Kasumi-1 (cell line): ENCODE data around the gene TAF6.

Source experiments
- DNase-seq, 2 experiments: peaks; one replicate each; lab custom pipeline; 2025; lab: John Stamatoyannopoulos, UW

TAF6 gene

GRCh38 chr7:100119072-100119969 lies at the start of gene TAF6, which contains the start of gene CNPY4:
Gene TAF6 (minus strand): TSS chr7:100119358. CDS start chr7:100114209, 5,149 bp downstream.
Gene CNPY4 (plus strand): TSS chr7:100119634. CDS start chr7:100119745, 111 bp downstream.
- peak; percentile 91 to 92 for DNase-seq

DNA sequence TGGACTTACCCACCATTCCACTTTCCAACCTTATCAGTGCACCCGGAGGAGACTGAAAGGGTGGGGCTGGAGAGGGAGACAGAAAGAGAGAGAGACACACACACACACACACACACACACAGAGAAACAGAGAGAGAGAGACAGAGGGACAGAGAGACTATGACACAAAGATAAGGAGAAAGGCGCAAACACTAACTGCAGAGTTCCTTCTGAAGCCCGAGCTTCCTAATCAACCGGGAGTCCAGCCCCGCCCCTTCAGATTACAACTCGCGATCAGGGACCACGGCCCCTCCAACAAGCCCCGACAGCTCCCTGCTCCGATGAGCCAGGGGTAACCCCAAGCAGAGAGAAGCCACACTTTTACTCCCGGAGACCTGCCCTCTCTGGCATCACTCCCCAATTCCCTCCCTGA lies 48.8 kb upstream of the TAF6 start:
- peak in 1 of 2 experiments; percentile 14 for DNase-seq

DNA sequence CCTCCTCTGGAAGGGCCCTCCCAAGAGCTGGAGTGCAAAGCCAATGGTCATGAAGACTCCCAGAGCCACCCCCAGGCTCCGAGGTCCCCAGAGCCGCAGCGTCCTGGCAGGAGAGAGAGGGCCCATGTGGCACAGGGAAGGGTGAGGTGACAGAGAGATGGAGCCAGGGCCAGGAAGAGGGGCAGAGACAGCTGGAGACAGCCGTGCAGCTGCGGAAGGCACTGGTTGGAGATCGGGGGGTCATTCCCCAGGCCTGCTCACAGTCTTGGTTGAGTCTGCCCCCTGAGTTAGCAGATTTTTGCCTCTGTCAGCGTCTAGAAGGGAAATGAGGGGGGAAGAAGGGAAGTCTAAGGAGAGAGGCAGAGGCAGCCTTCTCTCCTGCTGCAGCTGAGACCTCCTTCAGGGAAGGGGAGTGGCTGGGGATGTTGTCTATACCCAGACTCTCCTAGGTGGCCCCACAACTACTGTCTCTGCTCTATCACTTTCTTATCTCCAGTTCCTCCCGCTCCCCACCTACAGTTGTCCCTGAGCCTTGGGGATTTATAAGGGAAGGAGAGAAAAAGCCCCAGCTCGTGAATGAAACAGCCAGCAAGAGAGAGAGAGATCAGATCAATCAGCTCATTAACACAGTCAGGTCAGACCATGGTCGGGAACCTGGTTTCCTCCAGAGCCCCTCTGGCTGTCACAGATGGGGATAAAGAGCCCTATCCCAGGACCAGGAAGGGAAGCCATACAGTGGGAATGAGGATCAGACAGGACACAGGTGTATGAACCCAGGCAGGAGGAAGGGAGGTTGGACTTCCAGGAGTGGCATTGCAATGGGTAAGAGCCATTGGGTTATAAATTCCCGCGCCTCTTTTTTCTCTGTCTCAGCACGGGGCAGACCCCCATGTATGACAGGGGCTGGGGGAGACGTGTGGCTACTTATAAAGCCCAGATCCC lies 48.1 kb upstream of the TAF6 start:
- peak in 1 of 2 experiments; percentile 8 for DNase-seq

GRCh38 chr7:100166317-100166940 lies 47.3 kb upstream of the TAF6 start:
- no peak for DNase-seq

GRCh38 chr7:100163871-100164270 lies 44.7 kb upstream of the TAF6 start:
- no peak for DNase-seq

- no peak for DNase-seq
Measured at GRCh38 chr7:100163006-100163531, 43.9 kb upstream of the TAF6 start.

DNA sequence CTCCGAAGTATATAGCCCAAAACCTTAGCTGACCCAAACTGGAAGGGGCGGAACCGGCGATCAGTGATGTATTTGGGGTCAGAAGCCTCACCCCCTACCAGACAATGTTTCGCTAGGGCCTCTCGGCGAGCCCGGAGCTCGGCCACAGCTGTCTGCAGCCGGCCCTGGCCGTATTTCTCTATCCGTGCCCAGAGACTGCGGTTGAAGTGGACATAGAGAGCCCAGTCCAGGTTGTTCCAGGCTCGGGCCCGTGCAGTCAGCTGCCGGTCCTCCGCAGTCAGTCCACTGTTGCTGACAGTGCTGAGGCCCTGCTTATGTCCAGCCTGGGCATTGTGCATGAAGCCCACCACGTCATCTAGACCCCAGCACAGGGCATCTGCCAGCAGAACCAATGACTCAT lies 40.9 kb upstream of the TAF6 start:
- no peak for DNase-seq

DNA sequence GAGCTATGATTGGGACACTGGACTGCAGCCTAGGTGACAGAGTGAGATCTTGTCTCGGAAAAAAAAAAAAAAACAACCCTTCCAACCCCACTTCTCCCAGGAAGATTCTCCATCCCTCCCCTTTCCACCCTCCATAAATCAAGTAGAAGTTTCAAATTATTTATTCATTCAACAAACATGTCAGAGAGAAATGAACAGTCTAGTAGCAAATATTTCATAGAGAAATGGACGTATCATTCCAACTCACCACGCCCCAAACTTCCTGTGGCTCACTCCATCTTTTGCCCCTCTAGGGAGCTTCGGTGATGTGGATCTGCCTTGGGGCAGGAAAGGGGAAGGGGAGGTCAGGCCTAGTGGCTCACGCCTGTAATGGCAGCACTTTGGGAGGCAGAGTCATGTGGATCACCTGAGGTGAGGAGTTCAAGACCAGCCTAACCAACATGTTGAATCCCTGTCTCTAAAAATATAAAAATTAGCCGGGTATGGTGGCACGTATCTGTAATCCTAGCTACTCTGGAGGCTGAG lies 40.0 kb upstream of the TAF6 start:
- DNase-seq: peak in 1 of 2 experiments; percentile 14

DNA sequence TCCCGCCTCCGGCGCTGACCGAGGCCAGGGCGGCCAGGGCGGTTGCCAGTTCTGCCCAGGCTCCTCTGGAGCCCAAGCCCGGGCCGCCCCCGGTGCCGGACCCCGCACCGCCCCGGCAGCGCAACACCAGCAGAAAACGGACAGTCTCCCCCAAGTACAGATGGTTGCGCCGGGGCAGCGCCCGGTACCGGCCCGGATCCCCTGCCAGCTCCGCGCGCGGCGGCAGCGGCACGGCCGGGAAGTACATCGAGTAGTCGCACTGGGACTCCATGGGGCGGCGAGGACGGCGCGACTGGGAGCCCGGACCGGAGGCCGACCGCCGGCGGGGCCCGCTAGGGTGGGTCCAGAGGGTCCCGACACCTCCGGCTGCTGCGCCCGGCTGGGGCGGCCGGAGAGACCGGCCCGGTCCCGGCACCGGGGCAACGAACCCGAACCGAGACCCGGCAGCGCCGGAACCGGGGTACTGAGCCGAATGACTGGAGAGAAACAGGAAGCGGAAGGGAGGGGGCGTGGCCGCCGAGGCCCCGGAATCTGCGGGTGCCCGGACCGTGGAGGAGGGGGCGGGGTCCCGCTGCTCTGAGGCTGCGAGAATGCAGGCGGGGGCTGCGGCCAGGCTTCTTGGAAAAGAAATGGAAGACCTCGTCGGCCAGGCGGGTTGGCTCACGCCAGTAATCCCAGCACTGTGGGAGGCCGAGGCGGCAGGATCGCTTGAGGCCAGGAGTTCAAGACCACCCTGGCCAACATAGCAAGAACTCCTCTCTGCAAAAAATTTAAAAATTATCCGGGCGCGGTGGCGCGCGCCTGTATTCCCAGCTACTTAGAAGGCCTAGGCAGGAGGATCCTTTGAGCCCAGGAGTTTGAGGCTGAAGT lies 39.3 kb upstream of the TAF6 start, which contains the start of gene TRAPPC14:
TSS of gene TRAPPC14 (minus strand) at position 495 of the 870 bp plus-strand sequence. CDS start at position 271, 224 bp downstream.
- DNase-seq: peak; percentile 81 to 82

- peak in 1 of 2 experiments; percentile 7 for DNase-seq
Measured at GRCh38 chr7:100157334-100158228, 38.4 kb upstream of the TAF6 start.

DNA sequence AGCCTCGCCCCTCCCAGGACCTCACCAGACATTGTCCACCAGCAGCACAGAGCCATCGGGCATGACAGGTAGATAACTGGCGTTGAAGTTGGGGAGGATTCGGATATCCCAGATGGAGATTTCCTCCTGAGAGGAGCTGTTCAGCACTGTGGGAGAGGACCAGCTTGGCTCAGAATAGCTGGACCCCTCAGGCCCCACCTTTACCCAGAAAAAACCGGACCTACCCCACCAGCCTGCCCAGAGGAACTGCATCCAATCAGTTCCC lies 37.8 kb upstream of the TAF6 start:
- DNase-seq: no peak

GRCh38 chr7:100156331-100157068 lies 37.3 kb upstream of the TAF6 start:
- DNase-seq: peak; percentile 56

DNA sequence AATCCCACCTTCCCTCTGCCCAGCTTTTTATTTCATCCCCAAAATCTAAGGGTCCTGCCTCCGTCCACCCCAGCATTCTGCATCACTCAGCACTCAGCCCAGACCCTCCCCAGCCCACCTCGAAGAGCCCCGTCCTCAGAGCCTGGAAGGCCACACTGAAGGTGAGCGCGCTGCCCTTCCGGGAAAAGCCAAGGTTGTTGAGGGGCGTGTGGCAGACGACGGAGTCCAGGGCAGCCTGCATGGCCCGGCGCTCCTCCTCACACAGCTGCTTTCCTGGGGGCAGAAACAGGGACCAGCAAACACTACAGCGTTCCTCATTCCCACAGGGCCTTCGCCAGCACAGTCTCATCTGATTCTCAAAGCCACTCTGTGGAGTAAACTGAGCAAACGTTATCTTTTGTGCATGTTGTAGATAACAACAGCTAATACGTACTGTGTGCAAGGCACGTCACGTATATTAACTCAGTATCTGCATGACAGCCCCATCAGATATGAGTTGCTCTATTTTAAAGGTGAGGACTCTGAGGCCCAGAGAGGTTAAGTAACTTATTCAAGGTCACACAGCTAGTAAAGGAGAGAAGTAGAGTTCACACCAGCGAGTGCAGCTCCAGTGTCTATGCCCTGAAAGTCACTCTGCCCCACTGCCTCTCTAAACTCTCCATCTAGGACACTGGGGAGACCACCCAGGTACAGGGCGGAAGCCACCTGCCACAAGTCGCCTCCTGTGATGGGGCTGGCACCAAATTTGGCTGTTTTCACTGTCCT lies 36.6 kb upstream of the TAF6 start:
- no peak for DNase-seq

GRCh38 chr7:100154651-100155491 lies 35.7 kb upstream of the TAF6 start:
- no peak for DNase-seq

DNA sequence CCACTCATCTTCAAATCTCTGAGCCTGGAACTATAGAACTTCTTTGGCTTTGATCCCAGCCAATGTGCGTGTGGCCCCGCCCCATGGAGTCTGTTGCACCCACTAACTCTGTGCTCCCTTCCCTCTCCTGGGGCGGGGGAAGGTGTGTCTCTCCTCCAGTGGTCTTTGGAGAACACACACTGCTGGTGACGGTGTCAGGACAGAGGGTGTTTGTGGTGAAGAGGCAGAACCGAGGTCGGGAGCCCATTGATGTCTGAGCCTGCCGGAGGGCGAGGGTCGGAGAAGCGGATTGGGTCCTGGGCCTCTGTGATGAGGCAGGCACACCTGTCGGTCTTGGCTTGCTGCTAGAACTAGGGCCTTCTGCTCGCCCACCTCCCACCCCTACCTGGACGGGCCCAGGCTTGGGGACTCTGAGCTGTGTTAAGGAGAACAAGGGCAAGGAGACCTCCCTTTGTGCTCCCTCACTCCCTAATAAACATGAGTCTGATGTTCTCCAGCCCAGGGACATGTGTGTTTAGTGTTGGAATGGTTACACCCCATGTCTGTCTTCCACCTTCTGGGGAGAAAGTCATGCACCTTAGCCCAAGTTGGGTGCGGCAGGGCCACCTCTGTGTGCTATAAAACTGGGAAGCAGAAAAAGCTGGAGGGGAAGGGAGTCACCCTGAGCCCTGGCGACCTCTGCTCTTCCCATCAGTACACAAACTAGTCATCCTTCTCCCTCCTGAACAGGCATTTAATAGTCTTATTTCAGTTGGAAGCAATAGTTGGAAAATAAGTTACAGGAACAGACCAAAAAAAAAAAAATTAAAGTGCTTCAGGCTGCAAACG lies 34.8 kb upstream of the TAF6 start:
- no peak for DNase-seq
